ENCODE results near the gene TXNIP.

DNA sequence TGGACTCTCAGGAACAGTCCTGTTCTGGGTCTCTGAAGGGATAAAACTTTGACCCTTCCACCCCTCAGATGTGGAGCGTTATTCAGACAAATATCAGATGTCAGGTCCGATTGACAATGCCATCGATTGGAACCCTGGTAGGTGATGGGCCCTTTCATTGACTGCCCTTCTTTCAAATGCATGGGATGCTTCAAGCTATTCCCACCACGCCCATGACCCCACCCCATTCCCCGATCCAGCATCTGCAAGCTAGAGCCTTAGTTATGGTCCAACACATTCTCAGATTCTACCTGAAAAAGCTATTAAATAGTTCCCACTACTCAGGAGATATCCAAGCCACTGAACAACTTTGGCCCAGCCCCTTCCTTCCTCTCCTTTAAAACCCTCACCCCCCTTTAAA, 19.4 kb downstream of the TXNIP start:
- TF ChIP-seq, protein P1, sequence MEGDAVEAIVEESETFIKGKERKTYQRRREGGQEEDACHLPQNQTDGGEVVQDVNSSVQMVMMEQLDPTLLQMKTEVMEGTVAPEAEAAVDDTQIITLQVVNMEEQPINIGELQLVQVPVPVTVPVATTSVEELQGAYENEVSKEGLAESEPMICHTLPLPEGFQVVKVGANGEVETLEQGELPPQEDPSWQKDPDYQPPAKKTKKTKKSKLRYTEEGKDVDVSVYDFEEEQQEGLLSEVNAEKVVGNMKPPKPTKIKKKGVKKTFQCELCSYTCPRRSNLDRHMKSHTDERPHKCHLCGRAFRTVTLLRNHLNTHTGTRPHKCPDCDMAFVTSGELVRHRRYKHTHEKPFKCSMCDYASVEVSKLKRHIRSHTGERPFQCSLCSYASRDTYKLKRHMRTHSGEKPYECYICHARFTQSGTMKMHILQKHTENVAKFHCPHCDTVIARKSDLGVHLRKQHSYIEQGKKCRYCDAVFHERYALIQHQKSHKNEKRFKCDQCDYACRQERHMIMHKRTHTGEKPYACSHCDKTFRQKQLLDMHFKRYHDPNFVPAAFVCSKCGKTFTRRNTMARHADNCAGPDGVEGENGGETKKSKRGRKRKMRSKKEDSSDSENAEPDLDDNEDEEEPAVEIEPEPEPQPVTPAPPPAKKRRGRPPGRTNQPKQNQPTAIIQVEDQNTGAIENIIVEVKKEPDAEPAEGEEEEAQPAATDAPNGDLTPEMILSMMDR (IDR thresholded peaks at IDR 0.05), result no peak
- no peak for TF ChIP-seq POLR2A (IDR thresholded peaks at IDR 0.05)
